ENCODE data around the gene CA5A.

CA5A gene

GRCh38 chr16:87965417-87965816 lies 29.1 kb upstream of the CA5A start:
- POLR2A ChIA-PET, result no interaction called here

DNA sequence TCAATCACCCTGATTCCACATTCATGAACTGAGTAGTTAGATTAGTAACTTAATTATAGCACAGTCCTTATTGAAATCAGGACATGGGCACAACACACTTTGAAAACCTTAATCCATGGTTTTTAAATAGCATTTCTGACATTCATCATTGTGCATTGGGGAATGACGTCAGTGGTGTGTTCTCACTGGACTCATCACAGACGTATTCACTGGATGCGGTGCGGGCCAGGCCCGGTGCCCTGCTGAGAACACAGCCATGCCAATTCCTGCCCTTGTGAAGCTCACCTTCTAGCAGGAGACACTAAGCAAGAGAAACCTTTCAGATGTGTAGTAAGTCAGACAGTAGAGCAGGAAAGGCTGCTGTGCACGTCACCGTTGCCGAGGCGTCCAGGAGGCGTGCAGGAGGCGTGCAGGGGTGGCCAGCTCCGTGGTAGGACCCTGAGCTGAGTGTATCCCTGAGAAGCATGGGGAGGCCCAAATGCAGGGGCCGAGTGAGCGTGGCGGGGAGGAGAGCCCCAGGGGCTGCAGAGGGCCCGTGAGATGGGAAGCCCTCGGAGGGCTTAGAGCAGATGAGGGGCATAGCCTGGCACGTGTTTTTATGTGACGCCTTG lies 27.8 kb upstream of the CA5A start:
- 78% methylated on average over 17 of the region's 19 CpGs for WGBS (ENCODE audit: insufficient coverage)
- Histone ChIP-seq H3K27ac (ENCODE audit: insufficient read depth in 1 of 2, low read depth in 1 of 2, low read length in 2 of 2, poor library complexity in 1 of 2, severe bottlenecking in 2 of 2) (peak overlapping the region; percentile 46 to 73), H3K4me3 (ENCODE audit: control insufficient read depth in 1 of 7, extremely low read depth in 1 of 7, insufficient read depth in 4 of 7, low read depth in 2 of 7, low read length in 6 of 7) (peak overlapping the region in 2 of 7 experiments; percentile 44 to 60), H3K27me3 (replicated peaks in 2 of 5; ENCODE audit: control insufficient read depth in 4 of 5, insufficient read depth in 5 of 5, low read length in 4 of 5) (no peaks in the 10 kb centered on the region), H3K4me1 (ENCODE audit: control extremely low read depth in 1 of 4, control insufficient read depth in 4 of 4, insufficient read depth in 4 of 4, low read length in 3 of 4) (peaks cover 9 to 80% (median 70%) of the 10 kb centered on the region in 4 experiments), H3K9me3 (ENCODE audit: control extremely low read depth in 1 of 5, control insufficient read depth in 4 of 5, insufficient read depth in 2 of 5, low read depth in 1 of 5, low read length in 4 of 5) (no peaks in the 10 kb centered on the region), H3K36me3 (ENCODE audit: control insufficient read depth in 4 of 4, insufficient read depth in 4 of 4, low read length in 3 of 4) (peaks cover 0 to 2% (median under 1%) of the 10 kb centered on the region in 4 experiments)
- DNase-seq, result no peak
- POLR2A ChIA-PET, result no interaction called here
- CTCF ChIA-PET, result interaction anchor here (0.9 to 2.2 kb wide), 5 partner anchors 10 to 34 kb away, joined by 3 to 7 read pairs (median 4); partner anchors contain the start of gene BANP

More at GRCh38 chr16:87965417-87965816, 29.1 kb upstream of the CA5A start:
- H3K4me1 ChIP-seq (ENCODE audit: control extremely low read depth in 1 of 4, control insufficient read depth in 4 of 4, insufficient read depth in 4 of 4, low read length in 3 of 4), result peaks cover 9 to 67% (median 57%) of the 10 kb centered on the region in 4 experiments
- H3K27me3 ChIP-seq (replicated peaks in 2 of 5; ENCODE audit: control insufficient read depth in 4 of 5, insufficient read depth in 5 of 5, low read length in 4 of 5), result no peaks in the 10 kb centered on the region
- CTCF ChIA-PET, result no interaction called here
- DNase-seq, result no peak
- no peak overlapping the region for H3K4me3 ChIP-seq (ENCODE audit: control insufficient read depth in 1 of 7, extremely low read depth in 1 of 7, insufficient read depth in 4 of 7, low read depth in 2 of 7, low read length in 6 of 7)
- WGBS (ENCODE audit: insufficient coverage), result 94% methylated on average over 10 of the region's 11 CpGs
- peaks cover 0 to 5% (median under 1%) of the 10 kb centered on the region in 4 experiments for H3K36me3 ChIP-seq (ENCODE audit: control insufficient read depth in 4 of 4, insufficient read depth in 4 of 4, low read length in 3 of 4)
- H3K27ac ChIP-seq (ENCODE audit: insufficient read depth in 1 of 2, low read depth in 1 of 2, low read length in 2 of 2, poor library complexity in 1 of 2, severe bottlenecking in 2 of 2), result peak overlapping the region in 1 of 2 experiments; percentile 74
- H3K9me3 ChIP-seq (ENCODE audit: control extremely low read depth in 1 of 5, control insufficient read depth in 4 of 5, insufficient read depth in 2 of 5, low read depth in 1 of 5, low read length in 4 of 5), result no peaks in the 10 kb centered on the region

GRCh38 chr16:87963400-87963799 lies 27.1 kb upstream of the CA5A start:
- Histone ChIP-seq H3K36me3 (ENCODE audit: control insufficient read depth in 4 of 4, insufficient read depth in 4 of 4, low read length in 3 of 4) (no peaks in the 10 kb centered on the region), H3K27me3 (replicated peaks in 2 of 5; ENCODE audit: control insufficient read depth in 4 of 5, insufficient read depth in 5 of 5, low read length in 4 of 5) (no peaks in the 10 kb centered on the region), H3K4me1 (ENCODE audit: control extremely low read depth in 1 of 4, control insufficient read depth in 4 of 4, insufficient read depth in 4 of 4, low read length in 3 of 4) (peaks cover 9 to 87% (median 77%) of the 10 kb centered on the region in 4 experiments), H3K4me3 (ENCODE audit: control insufficient read depth in 1 of 7, extremely low read depth in 1 of 7, insufficient read depth in 4 of 7, low read depth in 2 of 7, low read length in 6 of 7) (peak overlapping the region in 3 of 7 experiments; percentile 26 to 60 (median 44)), H3K27ac (ENCODE audit: insufficient read depth in 1 of 2, low read depth in 1 of 2, low read length in 2 of 2, poor library complexity in 1 of 2, severe bottlenecking in 2 of 2) (peak overlapping the region; percentile 46 to 73), H3K9me3 (ENCODE audit: control extremely low read depth in 1 of 5, control insufficient read depth in 4 of 5, insufficient read depth in 2 of 5, low read depth in 1 of 5, low read length in 4 of 5) (no peaks in the 10 kb centered on the region)
- 3% methylated on average over 9 of the region's 9 CpGs for WGBS (ENCODE audit: insufficient coverage)
- ChIA-PET CTCF (interaction anchor here (0.9 to 2.2 kb wide), 5 partner anchors 9 to 21 kb away, joined by 3 to 7 read pairs (median 5); partner anchors contain the start of gene BANP), POLR2A (no interaction called here)
- peak; percentile 67 to 94 (median 88) for DNase-seq

DNA sequence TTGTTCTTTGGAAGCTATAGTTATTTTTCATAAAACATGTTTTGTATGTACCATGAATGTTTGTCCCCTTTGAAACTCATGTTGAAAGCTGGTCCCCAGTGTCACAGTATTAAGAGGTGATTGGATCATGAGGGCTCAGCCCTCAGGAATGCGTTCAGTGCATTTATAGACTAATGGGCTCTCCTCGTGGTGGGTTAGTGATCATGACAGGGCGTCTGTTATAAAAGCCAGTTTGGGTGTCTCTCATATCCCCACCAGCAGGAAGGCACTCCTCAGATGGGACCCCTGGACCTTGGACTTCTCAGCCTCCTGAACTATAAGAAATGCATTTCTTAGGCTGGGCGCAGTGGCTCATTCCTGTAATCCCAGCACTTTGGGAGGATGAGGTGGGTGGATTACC lies 25.3 kb upstream of the CA5A start:
- DNase-seq, result no peak
- CTCF ChIA-PET, result interaction anchor here (0.7 to 1.8 kb wide), 4 partner anchors 10 to 325 kb away, joined by 3 to 8 read pairs (median 4); partner anchors contain the start of gene BANP
- H3K36me3 ChIP-seq (ENCODE audit: control insufficient read depth in 4 of 4, insufficient read depth in 4 of 4, low read length in 3 of 4), result peaks cover 0 to 6% (median 0%) of the 10 kb centered on the region in 4 experiments
- 82% methylated on average over 4 of the region's 4 CpGs for WGBS (ENCODE audit: insufficient coverage)
- no peaks in the 10 kb centered on the region for H3K27me3 ChIP-seq (replicated peaks in 2 of 5; ENCODE audit: control insufficient read depth in 4 of 5, insufficient read depth in 5 of 5, low read length in 4 of 5)
- H3K9me3 ChIP-seq (ENCODE audit: control extremely low read depth in 1 of 5, control insufficient read depth in 4 of 5, insufficient read depth in 2 of 5, low read depth in 1 of 5, low read length in 4 of 5), result no peaks in the 10 kb centered on the region
- H3K4me3 ChIP-seq (ENCODE audit: control insufficient read depth in 1 of 7, extremely low read depth in 1 of 7, insufficient read depth in 4 of 7, low read depth in 2 of 7, low read length in 6 of 7), result no peak overlapping the region
- H3K4me1 ChIP-seq (ENCODE audit: control extremely low read depth in 1 of 4, control insufficient read depth in 4 of 4, insufficient read depth in 4 of 4, low read length in 3 of 4), result peaks cover 9 to 96% (median 89%) of the 10 kb centered on the region in 4 experiments
- POLR2A ChIA-PET, result no interaction called here
- H3K27ac ChIP-seq (ENCODE audit: insufficient read depth in 1 of 2, low read depth in 1 of 2, low read length in 2 of 2, poor library complexity in 1 of 2, severe bottlenecking in 2 of 2), result peak overlapping the region in 1 of 2 experiments; percentile 46

DNA sequence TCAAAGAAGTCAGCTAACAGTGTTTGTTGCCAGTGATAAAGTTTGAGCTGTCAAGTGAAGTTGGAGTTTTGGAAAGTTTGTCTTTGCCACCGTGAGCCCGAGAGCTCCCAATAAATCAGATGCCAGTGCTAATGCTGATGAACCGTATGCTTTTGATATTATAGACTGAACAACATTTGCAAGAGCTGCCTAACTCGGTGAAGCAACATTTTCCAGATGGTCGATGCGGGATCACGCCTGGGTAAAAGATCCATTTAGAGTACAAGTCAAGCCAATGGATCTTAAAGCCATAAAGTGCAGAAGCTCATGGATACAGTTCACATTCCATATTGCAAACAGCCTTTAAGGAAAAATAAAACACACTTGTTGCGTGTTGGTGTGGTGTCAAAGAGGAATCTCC lies 24.5 kb upstream of the CA5A start:
- H3K27ac ChIP-seq (ENCODE audit: insufficient read depth in 1 of 2, low read depth in 1 of 2, low read length in 2 of 2, poor library complexity in 1 of 2, severe bottlenecking in 2 of 2), result no peak overlapping the region
- H3K4me3 ChIP-seq (ENCODE audit: control insufficient read depth in 1 of 7, extremely low read depth in 1 of 7, insufficient read depth in 4 of 7, low read depth in 2 of 7, low read length in 6 of 7), result peak overlapping the region in 1 of 7 experiments; percentile 78
- H3K36me3 ChIP-seq (ENCODE audit: control insufficient read depth in 4 of 4, insufficient read depth in 4 of 4, low read length in 3 of 4), result peaks cover 0 to 6% (median 0%) of the 10 kb centered on the region in 4 experiments
- no peaks in the 10 kb centered on the region for H3K27me3 ChIP-seq (replicated peaks in 2 of 5; ENCODE audit: control insufficient read depth in 4 of 5, insufficient read depth in 5 of 5, low read length in 4 of 5)
- ChIA-PET CTCF (interaction anchor here (0.7 to 1.8 kb wide), 4 partner anchors 9 to 326 kb away, joined by 3 to 8 read pairs (median 5); partner anchors contain the start of gene BANP), POLR2A (interaction anchor here (1.6 kb wide), 1 partner anchor 9 kb away, joined by 5 read pairs; the partner anchor contains the start of gene BANP)
- DNase-seq, result no peak
- WGBS (ENCODE audit: insufficient coverage), result 87% methylated on average over 7 of the region's 8 CpGs
- H3K9me3 ChIP-seq (ENCODE audit: control extremely low read depth in 1 of 5, control insufficient read depth in 4 of 5, insufficient read depth in 2 of 5, low read depth in 1 of 5, low read length in 4 of 5), result no peaks in the 10 kb centered on the region
- H3K4me1 ChIP-seq (ENCODE audit: control extremely low read depth in 1 of 4, control insufficient read depth in 4 of 4, insufficient read depth in 4 of 4, low read length in 3 of 4), result peaks cover 12 to 96% (median 89%) of the 10 kb centered on the region in 4 experiments

DNA sequence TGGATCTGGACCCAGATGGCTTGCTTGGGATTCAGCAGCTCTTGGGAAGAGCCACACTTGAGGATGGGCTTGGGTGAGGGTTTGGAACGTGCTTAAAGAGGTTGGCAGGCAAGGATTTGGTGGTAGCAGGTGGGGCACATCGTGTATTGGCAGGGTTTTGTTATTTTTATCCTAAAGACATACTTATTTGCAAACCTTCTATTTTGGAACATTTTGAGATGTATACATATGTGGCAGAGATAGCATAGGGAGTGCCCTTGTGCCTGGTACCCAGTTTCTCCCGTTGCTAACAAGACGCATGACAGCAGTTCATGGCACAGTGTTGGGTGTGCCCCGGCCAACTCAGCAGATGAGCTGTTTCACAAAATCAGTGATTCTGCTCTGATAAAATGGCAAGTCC lies 24.0 kb upstream of the CA5A start:
- Histone ChIP-seq H3K4me3 (ENCODE audit: control insufficient read depth in 1 of 7, extremely low read depth in 1 of 7, insufficient read depth in 4 of 7, low read depth in 2 of 7, low read length in 6 of 7) (peak overlapping the region in 5 of 7 experiments; percentile 54 to 78 (median 70)), H3K36me3 (ENCODE audit: control insufficient read depth in 4 of 4, insufficient read depth in 4 of 4, low read length in 3 of 4) (peaks cover 0 to 6% (median 0%) of the 10 kb centered on the region in 4 experiments), H3K27ac (ENCODE audit: insufficient read depth in 1 of 2, low read depth in 1 of 2, low read length in 2 of 2, poor library complexity in 1 of 2, severe bottlenecking in 2 of 2) (peak overlapping the region; percentile 26 to 82), H3K27me3 (replicated peaks in 2 of 5; ENCODE audit: control insufficient read depth in 4 of 5, insufficient read depth in 5 of 5, low read length in 4 of 5) (no peaks in the 10 kb centered on the region), H3K9me3 (ENCODE audit: control extremely low read depth in 1 of 5, control insufficient read depth in 4 of 5, insufficient read depth in 2 of 5, low read depth in 1 of 5, low read length in 4 of 5) (no peaks in the 10 kb centered on the region), H3K4me1 (ENCODE audit: control extremely low read depth in 1 of 4, control insufficient read depth in 4 of 4, insufficient read depth in 4 of 4, low read length in 3 of 4) (peaks cover 16 to 96% (median 92%) of the 10 kb centered on the region in 4 experiments)
- CTCF ChIA-PET, result interaction anchor here (0.7 to 1.8 kb wide), 5 partner anchors 9 to 22 kb away, joined by 3 to 8 read pairs (median 4); partner anchors contain the start of gene BANP
- 91% methylated on average over 4 of the region's 5 CpGs for WGBS (ENCODE audit: insufficient coverage)
- POLR2A ChIA-PET, result interaction anchor here (1.6 kb wide), 1 partner anchor 9 kb away, joined by 5 read pairs; the partner anchor contains the start of gene BANP
- no peak for DNase-seq
